ENCODE data around the gene POC5.

GRCh38 chr5:75678155-75678554 lies 39.1 kb downstream of the POC5 start:
- TF ChIP-seq CTCF (IDR thresholded peaks at IDR 0.05) (no peak), POLR2A (IDR thresholded peaks at IDR 0.05) (no peak)
